K562 (cell line): ENCODE results near the gene ERVK3-1. TPM values are rescaled to one million over a fixed set of nuclear protein-coding genes. Genes with fewer than 3 reads are reported as not detected.

Source experiments
- CBX3 ChIP-seq, 2 experiments: IDR thresholded peaks; 1 replicate in 1 of 2; 2 replicates in 1 of 2; pipeline ENCODE4 v1.6.1; 2012; ENCODE audit warnings: inconsistent platforms in 2 of 2, low read length in 2 of 2, borderline replicate concordance in 1 of 2, control low read depth in 1 of 2
- CXXC5 ChIP-seq: fragments of 250-450 bp; sonication (Bioruptor Pico); IDR thresholded peaks from 2 replicates; pipeline ENCODE4 v1.8.0; 2022; ENCODE audit warnings: inconsistent platforms, mild to moderate bottlenecking, moderate library complexity
- DDX20 ChIP-seq: fragments of 450-650 bp; IDR thresholded peaks from 2 replicates; pipeline ENCODE4 v1.6.1; 2016; ENCODE audit warnings: missing genetic modification characterization, low read depth, mild to moderate bottlenecking, missing compliant biosample characterization, moderate library complexity
- ETS1 ChIP-seq: conservative IDR thresholded peaks from 2 replicates; pipeline ENCODE4 v1.6.1; 2011; ENCODE audit warnings: low read depth, mild to moderate bottlenecking, low read length; ENCODE audit not compliant: control insufficient read depth
- HDAC2 ChIP-seq: fragments of 450-650 bp; IDR thresholded peaks from 2 replicates; pipeline ENCODE4 v1.6.1; 2016; ENCODE audit warnings: mild to moderate bottlenecking
- ID3 ChIP-seq, 2 experiments: fragments of 250-450 bp in 1 of 2; fragments of 450-650 bp in 1 of 2; sonication (Bioruptor Pico) in 1 of 2; IDR thresholded peaks; 2 replicates each; pipeline versions ENCODE4 v1.6.1 to v1.8.0; 2016 to 2021; ENCODE audit warnings: mild to moderate bottlenecking in 2 of 2, moderate library complexity in 2 of 2, missing compliant biosample characterization in 1 of 2, missing genetic modification characterization in 1 of 2
- MAX ChIP-seq: sonication (generic); formaldehyde crosslinking; IDR thresholded peaks from 2 replicates; pipeline ENCODE4 v1.9.0; 2022; ENCODE audit warnings: mild to moderate bottlenecking, missing genetic modification reagents
- NFRKB ChIP-seq: fragments of 450-650 bp; IDR thresholded peaks from 2 replicates; pipeline ENCODE4 v1.6.1; 2016; ENCODE audit warnings: low read depth
- PHF8 ChIP-seq: fragments of 200-600 bp; sonication (generic); IDR thresholded peaks from 2 replicates; pipeline ENCODE4 v1.6.1; 2012; ENCODE audit warnings: mixed run types, mild to moderate bottlenecking, inconsistent platforms, low read length, moderate library complexity, borderline replicate concordance
- POLR2H ChIP-seq: IDR thresholded peaks from 2 replicates; pipeline ENCODE4 v1.6.1; 2016; ENCODE audit warnings: missing genetic modification characterization, low read depth, mild to moderate bottlenecking, control low read depth, missing compliant biosample characterization, moderate library complexity
- PRMT5 ChIP-seq: sonication (generic); formaldehyde crosslinking; IDR thresholded peaks from 2 replicates; pipeline ENCODE4 v1.5.0; 2020; ENCODE audit warnings: missing genetic modification reagents
- SFPQ ChIP-seq: fragments of 200-400 bp; formaldehyde crosslinking; IDR thresholded peaks from 2 replicates; pipeline ENCODE4 v1.6.1; 2017; ENCODE audit warnings: mild to moderate bottlenecking, low read depth, low read length, moderate library complexity
- SUPT5H ChIP-seq: fragments of 450-650 bp; IDR thresholded peaks from 2 replicates; pipeline ENCODE4 v1.6.1; 2016
- XRCC3 ChIP-seq: fragments of 450-650 bp; IDR thresholded peaks from 2 replicates; pipeline ENCODE4 v1.6.1; 2017; ENCODE audit warnings: mild to moderate bottlenecking, moderate library complexity
- XRCC5 ChIP-seq: fragments of 200-400 bp; formaldehyde crosslinking; IDR thresholded peaks from 2 replicates; pipeline ENCODE4 v1.6.1; 2017; ENCODE audit warnings: low read depth, mild to moderate bottlenecking, low read length
- ZBTB2 ChIP-seq: fragments of 450-650 bp; IDR thresholded peaks from 2 replicates; pipeline ENCODE4 v1.6.1; 2016; ENCODE audit warnings: antibody characterized with exemption
- ZNF280A ChIP-seq: fragments of 450-650 bp; IDR thresholded peaks from 2 replicates; pipeline ENCODE4 v1.6.1; 2018; ENCODE audit warnings: mild to moderate bottlenecking, low read depth; ENCODE audit not compliant: partially characterized antibody
- ZNF57 ChIP-seq: fragments of 450-650 bp; formaldehyde crosslinking; IDR thresholded peaks from 2 replicates; pipeline ENCODE4 v1.4.0; 2020; ENCODE audit warnings: mild to moderate bottlenecking, moderate library complexity
- polyA plus RNA-seq, 8 experiments: library from polyadenylated mRNA; depleted of rRNA in 4 of 8; stranded (reverse) in 5 of 8; unstranded in 3 of 8; fragments of >200 nt; fragmentation: Nextera tagmentation in 2 of 8; fragmentation: Illumina TruSeq in 1 of 8; extraction: Ambion mirVana in 2 of 8; extraction: Trizol in 1 of 8; gene quantifications; 2 replicates each; pipeline versions ENCODE4 v1.2.1 to v1.2.3, GENCODE V29; 2011 to 2014; ENCODE audit warnings: inconsistent platforms in 1 of 8, missing spikeins in 1 of 8
- total RNA-seq, 7 experiments: library from RNA; depleted of rRNA in 6 of 7; stranded (reverse); fragments of >200 nt in 6 of 7; fragmentation: Illumina TruSeq in 2 of 7; extraction: Trizol in 2 of 7; gene quantifications; 2 replicates each; pipeline versions ENCODE4 v1.2.1 to v1.2.3, GENCODE V29; 2011 to 2021; ENCODE audit warnings: low replicate concordance in 1 of 7

ERVK3-1 gene
- total and polyA plus RNA-seq, 9 of the 15 experiments (the other 6 are each of a cell fraction or from before 2014, with no cell fraction given), result 87.6 to 299 (median 119) TPM

GRCh38 chr19:58261968-58262921 is 42.9 kb upstream of the ERVK3-1 start (continued):
- TF ChIP-seq PRMT5 (CRISPR knock-in tag), result no peak
- TF ChIP-seq MAX, result no peak
- TF ChIP-seq CBX3 (IDR thresholded peaks at IDR 0.05; ENCODE audit: borderline replicate concordance in 1 of 2, low read length in 2 of 2), result peak in 1 of 2 experiments; percentile 94; a peak in 2 of 3 replicates
- no peak for TF ChIP-seq POLR2H (tag)
- TF ChIP-seq DDX20 (tag), result no peak
- no peak for TF ChIP-seq CXXC5 (CRISPR knock-in tag)
- TF ChIP-seq ETS1, result peak; percentile 64
- no peak for TF ChIP-seq ZBTB2
- TF ChIP-seq NFRKB, result 0 out of 2 replicates have a peak, but pooled peaks have one; percentile 32
- TF ChIP-seq ZNF280A, result peak; percentile 76
- no peak for TF ChIP-seq ZNF57
- no peak for TF ChIP-seq SFPQ
- no peak for TF ChIP-seq PHF8
- TF ChIP-seq XRCC5, result no peak
- no peak for TF ChIP-seq HDAC2
- no peak; the same call in 1 of the 2 replicates for TF ChIP-seq SUPT5H
- TF ChIP-seq XRCC3, result peak; percentile 47; the same call in 1 of the 2 replicates
- no peak for TF ChIP-seq ID3 (CRISPR knock-in tag; IDR thresholded peaks at IDR 0.05)
- 0 out of 2 replicates have a peak, but pooled peaks have one; percentile 32 for TF ChIP-seq ID3 (tag; IDR thresholded peaks at IDR 0.05)
